ENCODE measurements around the gene RAB7A. TPM values are rescaled to one million over a fixed set of nuclear protein-coding genes. Genes with fewer than 3 reads are reported as not detected.

Gene RAB7A
- total and polyA plus RNA-seq, 2 of the 13 experiments (the other 11 are each of a cell fraction or from before 2014, with no cell fraction given): 26.5 to 182 TPM

DNA sequence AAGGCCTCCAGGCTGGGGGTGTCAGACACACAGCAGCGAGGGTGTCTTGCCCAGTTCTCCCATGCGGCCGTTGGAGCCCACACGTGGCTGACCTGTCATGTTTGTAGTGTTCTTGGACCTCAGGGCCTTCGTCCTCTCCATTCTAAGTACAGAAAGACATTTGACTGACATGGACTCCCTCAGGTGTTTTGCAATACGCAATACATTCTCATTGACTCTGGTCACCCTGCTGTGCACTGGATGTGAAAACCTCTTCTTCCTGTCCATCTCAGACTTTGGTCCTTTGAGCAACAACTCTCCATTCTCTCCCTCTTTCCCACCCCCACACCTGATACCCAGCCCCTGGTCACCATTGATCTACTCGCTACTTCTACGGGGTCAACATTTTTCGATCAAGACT, 124.6 kb downstream of the RAB7A start (continued):
- TF ChIP-seq NR2C2 (CRISPR knock-in tag; IDR thresholded peaks at IDR 0.05; ENCODE audit: borderline replicate concordance) (peak; percentile 76; the same call in 1 of the 2 replicates), ZNF326 (CRISPR knock-in tag; IDR thresholded peaks at IDR 0.05; ENCODE audit: borderline replicate concordance) (no peak), MAFK (conservative IDR thresholded peaks at IDR 0.05 in 1 of 2, IDR thresholded peaks at IDR 0.05 in 1 of 2; ENCODE audit: low read length in 2 of 2) (no peak), HMGA1 (CRISPR knock-in tag; conservative IDR thresholded peaks at IDR 0.05) (no peak)
- TF ChIP-seq, protein P1, sequence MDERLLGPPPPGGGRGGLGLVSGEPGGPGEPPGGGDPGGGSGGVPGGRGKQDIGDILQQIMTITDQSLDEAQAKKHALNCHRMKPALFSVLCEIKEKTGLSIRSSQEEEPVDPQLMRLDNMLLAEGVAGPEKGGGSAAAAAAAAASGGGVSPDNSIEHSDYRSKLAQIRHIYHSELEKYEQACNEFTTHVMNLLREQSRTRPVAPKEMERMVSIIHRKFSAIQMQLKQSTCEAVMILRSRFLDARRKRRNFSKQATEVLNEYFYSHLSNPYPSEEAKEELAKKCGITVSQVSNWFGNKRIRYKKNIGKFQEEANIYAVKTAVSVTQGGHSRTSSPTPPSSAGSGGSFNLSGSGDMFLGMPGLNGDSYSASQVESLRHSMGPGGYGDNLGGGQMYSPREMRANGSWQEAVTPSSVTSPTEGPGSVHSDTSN (CRISPR knock-in tag; IDR thresholded peaks at IDR 0.05): peak; percentile 62; the same call in 1 of the 2 replicates
- TF ChIP-seq, protein P2, sequence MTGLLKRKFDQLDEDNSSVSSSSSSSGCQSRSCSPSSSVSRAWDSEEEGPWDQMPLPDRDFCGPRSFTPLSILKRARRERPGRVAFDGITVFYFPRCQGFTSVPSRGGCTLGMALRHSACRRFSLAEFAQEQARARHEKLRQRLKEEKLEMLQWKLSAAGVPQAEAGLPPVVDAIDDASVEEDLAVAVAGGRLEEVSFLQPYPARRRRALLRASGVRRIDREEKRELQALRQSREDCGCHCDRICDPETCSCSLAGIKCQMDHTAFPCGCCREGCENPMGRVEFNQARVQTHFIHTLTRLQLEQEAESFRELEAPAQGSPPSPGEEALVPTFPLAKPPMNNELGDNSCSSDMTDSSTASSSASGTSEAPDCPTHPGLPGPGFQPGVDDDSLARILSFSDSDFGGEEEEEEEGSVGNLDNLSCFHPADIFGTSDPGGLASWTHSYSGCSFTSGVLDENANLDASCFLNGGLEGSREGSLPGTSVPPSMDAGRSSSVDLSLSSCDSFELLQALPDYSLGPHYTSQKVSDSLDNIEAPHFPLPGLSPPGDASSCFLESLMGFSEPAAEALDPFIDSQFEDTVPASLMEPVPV (CRISPR knock-in tag; IDR thresholded peaks at IDR 0.05): no peak
- TF ChIP-seq, protein P3, sequence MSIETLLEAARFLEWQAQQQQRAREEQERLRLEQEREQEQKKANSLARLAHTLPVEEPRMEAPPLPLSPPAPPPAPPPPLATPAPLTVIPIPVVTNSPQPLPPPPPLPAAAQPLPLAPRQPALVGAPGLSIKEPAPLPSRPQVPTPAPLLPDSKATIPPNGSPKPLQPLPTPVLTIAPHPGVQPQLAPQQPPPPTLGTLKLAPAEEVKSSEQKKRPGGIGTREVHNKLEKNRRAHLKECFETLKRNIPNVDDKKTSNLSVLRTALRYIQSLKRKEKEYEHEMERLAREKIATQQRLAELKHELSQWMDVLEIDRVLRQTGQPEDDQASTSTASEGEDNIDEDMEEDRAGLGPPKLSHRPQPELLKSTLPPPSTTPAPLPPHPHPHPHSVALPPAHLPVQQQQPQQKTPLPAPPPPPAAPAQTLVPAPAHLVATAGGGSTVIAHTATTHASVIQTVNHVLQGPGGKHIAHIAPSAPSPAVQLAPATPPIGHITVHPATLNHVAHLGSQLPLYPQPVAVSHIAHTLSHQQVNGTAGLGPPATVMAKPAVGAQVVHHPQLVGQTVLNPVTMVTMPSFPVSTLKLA (IDR thresholded peaks at IDR 0.05): peak; percentile 71
- TF ChIP-seq, protein P4, sequence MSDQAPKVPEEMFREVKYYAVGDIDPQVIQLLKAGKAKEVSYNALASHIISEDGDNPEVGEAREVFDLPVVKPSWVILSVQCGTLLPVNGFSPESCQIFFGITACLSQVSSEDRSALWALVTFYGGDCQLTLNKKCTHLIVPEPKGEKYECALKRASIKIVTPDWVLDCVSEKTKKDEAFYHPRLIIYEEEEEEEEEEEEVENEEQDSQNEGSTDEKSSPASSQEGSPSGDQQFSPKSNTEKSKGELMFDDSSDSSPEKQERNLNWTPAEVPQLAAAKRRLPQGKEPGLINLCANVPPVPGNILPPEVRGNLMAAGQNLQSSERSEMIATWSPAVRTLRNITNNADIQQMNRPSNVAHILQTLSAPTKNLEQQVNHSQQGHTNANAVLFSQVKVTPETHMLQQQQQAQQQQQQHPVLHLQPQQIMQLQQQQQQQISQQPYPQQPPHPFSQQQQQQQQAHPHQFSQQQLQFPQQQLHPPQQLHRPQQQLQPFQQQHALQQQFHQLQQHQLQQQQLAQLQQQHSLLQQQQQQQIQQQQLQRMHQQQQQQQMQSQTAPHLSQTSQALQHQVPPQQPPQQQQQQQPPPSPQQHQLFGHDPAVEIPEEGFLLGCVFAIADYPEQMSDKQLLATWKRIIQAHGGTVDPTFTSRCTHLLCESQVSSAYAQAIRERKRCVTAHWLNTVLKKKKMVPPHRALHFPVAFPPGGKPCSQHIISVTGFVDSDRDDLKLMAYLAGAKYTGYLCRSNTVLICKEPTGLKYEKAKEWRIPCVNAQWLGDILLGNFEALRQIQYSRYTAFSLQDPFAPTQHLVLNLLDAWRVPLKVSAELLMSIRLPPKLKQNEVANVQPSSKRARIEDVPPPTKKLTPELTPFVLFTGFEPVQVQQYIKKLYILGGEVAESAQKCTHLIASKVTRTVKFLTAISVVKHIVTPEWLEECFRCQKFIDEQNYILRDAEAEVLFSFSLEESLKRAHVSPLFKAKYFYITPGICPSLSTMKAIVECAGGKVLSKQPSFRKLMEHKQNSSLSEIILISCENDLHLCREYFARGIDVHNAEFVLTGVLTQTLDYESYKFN (CRISPR knock-in tag; conservative IDR thresholded peaks at IDR 0.05): peak; percentile 14; the same call in 1 of the 2 replicates
- TF ChIP-seq, protein P5, sequence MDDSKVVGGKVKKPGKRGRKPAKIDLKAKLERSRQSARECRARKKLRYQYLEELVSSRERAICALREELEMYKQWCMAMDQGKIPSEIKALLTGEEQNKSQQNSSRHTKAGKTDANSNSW (CRISPR knock-in tag; IDR thresholded peaks at IDR 0.05; ENCODE audit: borderline replicate concordance): no peak
